Activated CD4-positive, alpha-beta T cell treated with anti-CD3 and anti-CD28 coated beads, Interleukin-2, Interleukin-6, amounts not matched to agents 100 ng/mL and 50 ng/mL, durations not matched to agents 16 hours and 8 hours (primary cell): Measurements from ENCODE around the gene SLCO2B1.

Experiments used
- DNase-seq: peaks from one replicate; pipeline ENCODE4 v3.0.0-alpha.2; 2020

Gene SLCO2B1

DNA sequence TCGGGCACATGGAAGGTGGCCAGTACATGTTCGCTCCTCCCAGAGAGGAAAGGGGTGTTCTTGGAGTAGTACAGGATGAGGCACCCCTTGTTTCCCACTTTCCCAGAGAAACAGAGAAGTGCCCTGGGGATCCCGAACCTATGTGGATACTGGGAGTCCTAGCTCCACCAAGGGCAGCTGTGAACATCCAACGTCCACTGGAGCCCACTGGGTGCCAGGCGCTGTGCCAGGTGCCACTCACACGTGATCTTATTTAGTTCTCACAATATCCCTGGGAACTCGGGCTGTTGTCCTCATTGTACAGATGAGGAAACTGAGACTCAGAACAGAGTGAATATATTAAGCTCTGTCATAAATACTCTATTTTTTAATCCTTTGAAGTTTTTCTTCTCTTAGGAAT is 12.0 kb downstream of the SLCO2B1 start:
- DNase-seq, result no peak

DNA sequence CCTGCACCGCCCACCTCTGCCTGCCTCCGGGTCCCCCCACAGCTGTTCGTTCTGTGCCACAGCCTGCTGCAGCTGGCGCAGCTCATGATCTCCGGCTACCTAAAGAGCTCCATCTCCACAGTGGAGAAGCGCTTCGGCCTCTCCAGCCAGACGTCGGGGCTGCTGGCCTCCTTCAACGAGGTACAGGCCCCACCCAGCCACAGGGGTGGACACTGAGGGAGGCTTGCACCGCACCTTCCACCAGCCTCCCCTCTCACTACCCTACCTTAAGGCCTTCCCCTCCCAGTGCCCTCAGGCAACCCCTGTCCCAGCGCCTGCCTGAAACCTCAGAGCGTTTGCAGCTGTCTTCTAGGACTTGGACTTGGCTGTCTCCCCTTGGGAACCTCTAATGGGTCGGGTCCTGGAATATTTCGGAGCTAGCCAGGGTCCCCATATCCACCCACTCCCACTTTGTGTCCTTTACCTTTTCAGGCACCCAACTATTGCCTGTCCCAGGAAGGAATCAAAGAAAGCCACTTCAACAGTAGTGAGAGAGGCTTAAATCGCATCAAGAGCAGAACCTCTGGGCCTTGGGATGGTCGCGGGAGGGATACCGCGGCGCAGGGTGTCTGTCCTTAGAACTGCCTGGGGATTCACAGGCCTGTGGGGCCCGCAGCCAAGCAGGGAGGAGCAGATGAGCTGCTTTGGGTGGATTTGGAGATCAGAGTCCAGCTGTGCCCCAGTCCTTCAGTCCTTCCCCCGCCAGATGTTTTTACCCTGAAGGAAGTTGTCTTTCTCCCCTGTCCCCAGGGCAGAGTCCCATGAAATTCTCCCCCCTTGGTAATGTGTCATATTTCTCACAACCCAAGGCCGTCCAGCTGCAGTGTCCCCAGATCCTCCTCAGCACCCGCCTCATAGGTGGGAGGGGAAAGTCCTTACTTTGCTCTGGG is 13.3 kb downstream of the SLCO2B1 start:
- no peak for DNase-seq

DNA sequence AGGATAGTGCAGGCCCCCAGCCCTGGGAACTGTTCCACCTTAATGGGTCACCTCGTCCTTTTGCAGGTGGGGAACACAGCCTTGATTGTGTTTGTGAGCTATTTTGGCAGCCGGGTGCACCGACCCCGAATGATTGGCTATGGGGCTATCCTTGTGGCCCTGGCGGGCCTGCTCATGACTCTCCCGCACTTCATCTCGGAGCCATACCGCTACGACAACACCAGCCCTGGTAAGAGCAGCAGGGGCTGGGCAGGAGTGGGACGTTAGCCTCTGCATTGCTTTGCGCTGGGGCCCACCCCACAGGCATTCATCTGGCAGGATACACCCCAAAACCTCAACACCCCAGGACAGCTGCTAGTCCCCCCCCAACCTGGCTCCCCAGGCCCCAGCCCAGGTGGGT is 14.8 kb downstream of the SLCO2B1 start:
- DNase-seq, result no peak

DNA sequence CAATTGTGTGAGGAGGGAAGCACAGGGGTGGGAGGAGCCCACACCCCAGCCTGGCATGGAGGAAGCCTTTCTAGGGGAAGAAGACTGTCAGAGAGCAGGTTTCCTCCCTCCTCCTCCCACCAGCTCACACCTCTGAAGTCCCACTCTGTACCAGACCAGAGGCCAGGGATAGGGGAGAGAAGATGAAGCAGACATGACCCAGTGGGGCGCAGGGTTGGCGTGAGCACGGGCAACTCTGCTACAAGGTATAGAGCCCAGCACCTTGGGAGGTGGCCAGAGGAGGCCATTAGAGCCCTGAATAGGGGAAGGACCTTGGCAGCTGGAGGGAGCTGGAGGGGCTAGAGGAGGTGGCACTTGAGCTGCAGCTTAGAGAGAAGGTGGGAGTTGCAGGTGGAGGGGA is 15.9 kb downstream of the SLCO2B1 start:
- DNase-seq, result no peak

DNA sequence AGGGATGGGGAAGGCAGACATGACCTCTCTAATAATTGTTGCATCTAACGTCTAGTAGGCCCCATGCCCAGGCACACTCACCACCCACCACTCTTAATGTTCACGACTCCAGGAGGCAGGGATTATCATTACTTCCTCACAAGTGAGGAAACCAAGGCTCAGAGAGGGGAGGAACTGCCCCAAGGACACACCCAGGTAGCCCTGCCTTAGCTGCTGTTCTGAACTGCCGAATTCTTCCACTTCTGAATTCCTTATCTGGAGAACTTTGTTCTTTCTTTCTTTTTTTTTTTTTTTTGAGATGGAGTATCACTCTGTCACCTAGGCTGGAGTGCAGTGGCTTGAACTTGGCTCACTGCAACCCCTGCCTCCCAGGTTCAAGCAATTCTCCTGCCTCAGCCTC is 16.7 kb downstream of the SLCO2B1 start:
- DNase-seq, result no peak

DNA sequence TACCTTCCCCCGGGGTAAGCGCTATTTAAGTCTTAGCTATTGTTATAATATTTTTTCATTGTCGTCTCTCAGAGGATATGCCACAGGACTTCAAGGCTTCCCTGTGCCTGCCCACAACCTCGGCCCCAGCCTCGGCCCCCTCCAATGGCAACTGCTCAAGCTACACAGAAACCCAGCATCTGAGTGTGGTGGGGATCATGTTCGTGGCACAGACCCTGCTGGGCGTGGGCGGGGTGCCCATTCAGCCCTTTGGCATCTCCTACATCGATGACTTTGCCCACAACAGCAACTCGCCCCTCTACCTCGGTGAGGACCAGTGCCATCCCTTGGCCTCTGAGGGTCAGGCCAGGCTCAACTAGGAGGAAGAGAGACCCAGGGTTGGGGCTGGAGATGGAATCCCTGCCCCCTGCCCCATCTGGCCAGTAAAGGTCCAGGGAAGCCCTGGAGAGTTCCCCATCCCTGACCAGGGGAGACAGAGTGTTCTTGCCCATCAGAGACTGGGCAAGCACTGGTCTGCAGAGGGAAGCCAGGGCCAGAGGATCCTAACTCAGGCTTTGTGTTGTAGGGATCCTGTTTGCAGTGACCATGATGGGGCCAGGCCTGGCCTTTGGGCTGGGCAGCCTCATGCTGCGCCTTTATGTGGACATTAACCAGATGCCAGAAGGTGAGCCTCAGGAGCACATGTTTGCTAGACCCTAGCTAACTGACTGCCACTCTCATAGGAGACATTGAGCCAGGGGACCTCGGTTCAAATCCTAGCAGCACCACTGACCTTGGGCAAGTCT is 18.4 kb downstream of the SLCO2B1 start:
- no peak for DNase-seq

DNA sequence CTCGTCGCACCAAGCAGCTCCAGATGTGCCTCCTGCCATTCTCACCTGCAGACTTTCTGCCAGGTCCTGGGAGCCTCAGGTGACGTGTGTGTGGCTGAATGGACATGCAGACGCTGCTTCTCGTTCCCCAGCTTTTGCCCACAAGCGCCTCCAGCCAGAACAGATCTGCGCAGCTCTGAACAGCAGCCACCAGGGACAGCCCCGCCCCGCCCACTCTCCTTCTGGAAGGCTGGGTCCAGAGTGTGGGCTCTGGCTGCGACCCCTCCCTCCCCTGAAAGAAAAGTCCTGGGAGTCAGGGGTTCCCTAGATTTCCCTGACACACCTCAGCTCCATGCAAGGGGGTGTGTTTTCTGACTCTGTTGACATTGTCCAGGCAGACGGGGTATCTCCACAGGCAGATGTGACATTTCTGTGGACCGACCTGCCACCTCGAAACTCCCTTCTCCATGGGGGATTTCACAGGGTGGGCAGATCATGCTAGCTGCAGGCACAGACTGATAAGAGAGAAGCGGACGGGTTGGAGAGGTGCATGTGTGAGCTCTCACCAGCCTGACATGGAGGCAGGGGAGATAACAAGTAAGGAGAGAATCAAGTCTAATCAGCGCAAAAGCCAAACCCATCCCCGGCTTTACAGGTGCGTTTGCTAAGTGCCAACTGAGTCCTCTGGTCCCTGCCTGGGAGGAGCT is 19.8 kb downstream of the SLCO2B1 start:
- DNase-seq, result no peak

DNA sequence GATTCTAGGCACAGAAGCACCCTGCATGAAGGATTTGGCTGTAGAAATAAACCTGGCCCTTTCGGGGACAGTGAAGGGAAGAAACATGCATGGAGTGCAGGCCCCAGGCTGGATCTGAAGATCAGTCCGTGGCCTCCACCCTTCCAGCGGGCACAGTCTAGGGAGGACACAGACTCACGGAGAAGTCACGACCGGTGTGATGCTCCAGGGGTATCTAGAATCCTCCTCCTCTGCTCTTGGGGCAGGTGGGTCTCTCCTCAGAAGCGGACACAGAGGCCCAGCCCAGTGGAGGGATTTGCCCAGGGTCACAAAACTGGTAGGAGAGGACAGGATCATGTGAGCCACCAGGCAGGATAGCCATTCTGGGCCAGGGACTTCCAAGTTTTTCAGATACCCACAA is 22.4 kb downstream of the SLCO2B1 start:
- no peak for DNase-seq

DNA sequence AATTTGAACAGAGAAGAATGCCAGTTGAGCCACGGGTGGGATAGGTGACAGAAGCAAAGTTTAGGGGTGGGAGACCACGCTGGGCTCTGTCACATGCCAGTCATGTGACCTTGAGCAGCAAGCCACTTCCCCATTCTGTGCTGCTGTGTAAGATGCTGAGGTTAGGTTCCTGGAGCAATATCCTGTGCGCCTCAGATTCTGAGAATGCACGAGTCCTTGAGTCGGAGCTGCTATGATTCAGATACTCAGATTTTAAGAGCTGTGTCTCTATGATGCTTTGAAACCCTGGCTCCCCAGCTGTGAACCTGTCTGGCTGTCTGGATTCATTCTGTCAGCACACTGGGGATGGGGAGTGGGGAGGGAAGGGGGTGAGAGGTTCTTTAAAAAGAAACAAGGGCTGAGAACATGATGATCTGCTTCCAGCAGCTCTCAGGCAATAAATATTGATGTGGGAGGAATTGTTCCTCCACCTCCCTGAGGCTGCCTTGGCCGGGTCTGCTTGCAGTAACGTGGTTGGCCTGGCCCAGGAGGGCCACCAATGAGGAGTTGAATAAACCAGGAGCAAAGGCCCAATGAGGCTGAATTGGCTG is 24.0 kb downstream of the SLCO2B1 start:
- DNase-seq, result peak; percentile 67

DNA sequence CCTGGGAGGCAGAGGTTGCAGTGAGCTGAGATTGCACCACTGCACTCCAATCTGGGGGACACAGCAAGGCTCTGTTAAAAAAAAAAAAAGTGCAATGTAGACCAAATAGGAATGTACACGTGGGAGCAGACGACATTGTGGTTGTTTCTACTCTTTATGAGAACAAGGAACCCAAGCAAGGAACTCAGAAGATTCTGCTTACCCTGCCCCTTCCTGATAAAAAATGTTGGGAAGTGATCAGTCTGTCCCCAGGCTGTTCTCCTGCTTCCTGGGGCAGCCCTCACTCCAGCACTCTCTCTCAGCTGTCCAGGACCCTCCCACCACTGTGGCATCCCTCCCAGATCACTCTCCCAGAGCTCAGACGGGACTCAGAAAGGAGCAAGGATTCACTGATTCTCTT is 31.8 kb downstream of the SLCO2B1 start:
- no peak for DNase-seq

DNA sequence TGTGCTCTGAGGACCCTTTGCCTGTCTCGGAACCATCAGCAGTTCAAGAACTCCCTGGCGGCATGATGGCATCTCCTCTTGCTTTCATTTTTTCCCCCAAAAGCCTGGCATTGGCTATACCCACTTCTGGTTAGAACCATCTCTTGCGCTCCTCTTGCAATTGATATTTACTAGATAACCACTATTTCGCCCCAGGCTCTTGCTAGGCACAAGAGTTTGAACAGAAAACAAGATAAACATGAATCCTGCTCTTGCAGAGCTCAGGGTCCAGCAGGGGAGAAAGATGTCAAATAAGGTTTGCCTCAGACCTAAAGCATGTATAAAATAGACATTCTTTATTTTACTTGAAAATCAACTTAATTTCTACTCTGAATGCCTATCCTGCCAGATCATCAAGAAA is 33.1 kb downstream of the SLCO2B1 start:
- DNase-seq, result no peak

DNA sequence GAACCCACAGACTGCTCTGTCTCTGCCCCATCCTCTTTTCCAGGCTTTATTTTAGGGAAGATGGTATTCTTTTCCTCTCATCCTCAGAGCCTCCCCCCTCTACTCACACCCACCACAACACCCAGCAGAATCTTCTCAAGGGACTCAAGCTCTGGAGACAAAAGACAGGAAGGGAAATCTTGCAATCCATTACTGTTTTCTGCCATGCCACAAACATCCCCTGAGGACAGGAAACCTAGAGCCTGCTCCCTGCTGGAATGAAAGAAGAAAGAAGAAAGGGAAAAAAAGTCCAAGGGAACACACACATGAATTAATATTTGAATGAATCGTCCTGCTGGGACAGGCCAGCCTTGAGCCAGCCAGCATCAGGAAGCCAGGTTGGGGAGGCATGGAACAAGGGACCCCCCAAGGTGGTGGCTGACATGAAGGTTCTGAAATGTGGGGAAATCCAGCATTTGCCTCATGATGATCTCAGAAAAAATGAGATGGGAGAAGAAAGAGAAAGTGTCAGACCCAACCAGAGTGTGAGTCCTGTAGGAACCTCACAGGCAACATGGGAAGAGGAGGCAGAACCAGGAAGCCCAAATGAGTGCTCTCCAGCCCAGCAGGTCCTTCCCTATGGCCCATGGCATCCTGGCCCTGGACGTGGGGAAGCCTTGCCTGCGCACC is 34.0 kb downstream of the SLCO2B1 start:
- DNase-seq, result no peak

DNA sequence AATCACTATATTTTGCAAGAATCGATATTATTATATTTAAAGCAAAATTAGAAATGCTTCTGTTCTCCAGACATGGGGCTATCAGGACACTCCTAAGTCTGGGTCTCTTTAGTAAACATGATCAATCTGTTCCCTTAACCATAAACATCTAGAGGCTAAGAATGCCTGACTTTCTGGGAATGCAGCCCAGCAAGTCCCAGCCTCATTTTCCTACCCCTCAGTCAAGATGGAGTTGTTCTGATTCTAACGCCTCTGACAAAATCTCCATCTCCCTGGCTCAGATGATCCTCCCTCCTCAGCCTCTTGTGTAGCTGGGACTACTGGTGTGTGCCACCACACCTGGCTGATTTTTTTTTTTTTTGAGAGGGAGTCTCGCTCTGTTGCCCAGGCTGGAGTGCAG is 35.0 kb downstream of the SLCO2B1 start:
- no peak for DNase-seq

DNA sequence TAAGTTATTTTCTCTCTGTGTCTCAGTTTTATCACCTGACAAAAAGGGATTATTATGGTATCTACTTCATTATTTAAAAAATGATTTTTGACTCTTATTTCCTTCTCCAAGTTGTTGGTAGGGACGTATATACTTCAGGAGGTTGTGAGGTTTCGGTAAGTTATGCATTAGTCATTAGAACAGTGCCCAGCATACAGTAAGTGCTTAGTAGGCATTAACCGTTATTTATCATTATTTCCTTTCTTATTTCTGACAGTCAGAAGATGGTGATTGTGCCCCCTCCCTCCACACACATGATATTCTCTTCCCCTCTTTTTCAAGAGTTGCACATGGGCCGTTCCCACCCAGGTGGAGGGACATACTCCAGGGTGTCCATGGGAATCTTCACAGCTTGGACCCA is 36.1 kb downstream of the SLCO2B1 start:
- DNase-seq, result no peak

DNA sequence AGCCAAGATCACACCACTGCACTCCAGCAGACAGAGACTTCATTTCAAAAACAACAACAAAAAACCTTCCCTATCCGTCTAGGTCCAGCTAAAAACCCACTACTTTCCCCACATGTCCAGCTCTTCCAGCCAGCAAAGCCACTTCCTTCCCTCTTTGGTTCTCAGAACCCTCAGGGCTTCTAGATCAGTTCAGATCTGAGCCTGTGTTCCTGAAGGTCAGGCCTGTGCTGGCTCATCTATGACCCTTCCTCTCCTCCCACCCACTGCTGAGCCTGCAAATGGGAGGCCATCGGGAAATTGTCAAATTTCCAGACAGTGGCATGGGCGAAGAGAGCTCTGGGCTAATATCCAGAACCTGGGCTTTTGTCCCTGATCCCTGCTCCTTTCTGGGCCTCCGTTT is 37.8 kb downstream of the SLCO2B1 start:
- no peak for DNase-seq

DNA sequence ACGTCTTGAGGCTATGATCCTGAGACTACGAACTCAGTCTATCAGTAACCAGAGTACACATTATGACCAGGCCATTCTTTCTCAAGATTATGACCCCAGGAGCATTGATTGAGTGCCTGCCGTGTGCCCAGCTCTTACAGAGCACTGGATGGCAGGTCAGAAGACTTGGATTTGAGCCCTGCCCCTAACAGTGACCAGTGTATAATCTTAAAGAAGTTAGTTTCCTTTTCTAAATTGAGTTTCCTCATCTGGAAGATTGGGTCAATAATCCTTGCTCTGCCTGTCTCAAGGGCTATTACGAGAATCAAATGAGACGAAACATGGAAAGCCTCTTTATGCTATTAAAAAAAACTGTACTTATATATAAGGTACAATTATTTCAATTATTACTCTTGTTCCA is 38.2 kb downstream of the SLCO2B1 start:
- no peak for DNase-seq

DNA sequence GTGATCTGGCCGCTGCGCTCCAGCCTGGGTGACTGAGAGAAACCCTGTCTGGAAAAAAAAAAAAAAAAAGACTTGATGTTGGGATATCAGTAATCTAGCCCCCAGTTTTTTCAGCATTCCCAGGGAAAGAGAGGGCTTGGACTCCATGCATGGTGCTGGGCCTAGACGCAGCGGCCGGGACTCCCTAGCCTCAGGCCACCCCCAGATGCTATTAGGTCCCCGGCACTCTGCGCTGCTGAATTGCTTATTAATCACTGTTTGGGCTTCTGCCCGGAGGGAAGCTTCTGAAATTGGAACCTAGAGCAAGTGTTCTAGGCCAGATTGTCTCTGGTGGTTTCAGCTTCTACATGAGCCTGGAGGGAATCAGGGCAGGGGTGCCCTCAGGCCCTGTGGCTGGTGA is 39.0 kb downstream of the SLCO2B1 start:
- DNase-seq, result no peak

DNA sequence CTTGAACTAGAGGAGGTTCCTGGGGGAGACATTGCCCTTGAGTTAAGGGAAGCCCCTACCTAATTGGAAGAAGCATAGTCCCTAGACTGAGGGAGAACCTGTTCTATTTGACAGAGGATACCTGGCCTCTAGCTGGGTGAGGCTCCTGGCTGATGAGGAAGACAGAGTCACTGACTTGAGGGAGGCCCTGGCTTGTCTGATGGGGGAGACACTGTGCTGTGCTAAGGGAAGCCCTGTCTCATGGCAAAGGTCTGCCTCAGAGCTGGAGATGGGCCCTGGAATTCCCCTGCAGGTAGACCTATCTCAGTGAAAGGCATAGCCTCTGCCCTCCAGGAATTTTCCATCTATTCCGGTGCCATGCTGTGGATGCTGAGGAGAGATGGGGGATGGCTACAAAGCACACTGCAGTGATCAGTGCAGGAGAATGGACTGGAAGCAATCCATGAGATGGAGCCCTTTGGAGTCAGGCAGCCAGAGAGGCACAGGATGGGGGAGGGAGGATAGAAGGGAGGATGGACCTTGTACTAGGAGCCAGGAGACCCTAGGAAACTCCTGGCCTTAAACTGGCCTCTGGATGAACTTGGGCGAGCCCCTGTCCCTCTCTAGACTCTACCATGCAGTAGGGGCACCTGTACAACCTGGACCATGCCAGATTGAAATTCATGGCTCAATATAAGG is 39.9 kb downstream of the SLCO2B1 start:
- DNase-seq, result no peak

DNA sequence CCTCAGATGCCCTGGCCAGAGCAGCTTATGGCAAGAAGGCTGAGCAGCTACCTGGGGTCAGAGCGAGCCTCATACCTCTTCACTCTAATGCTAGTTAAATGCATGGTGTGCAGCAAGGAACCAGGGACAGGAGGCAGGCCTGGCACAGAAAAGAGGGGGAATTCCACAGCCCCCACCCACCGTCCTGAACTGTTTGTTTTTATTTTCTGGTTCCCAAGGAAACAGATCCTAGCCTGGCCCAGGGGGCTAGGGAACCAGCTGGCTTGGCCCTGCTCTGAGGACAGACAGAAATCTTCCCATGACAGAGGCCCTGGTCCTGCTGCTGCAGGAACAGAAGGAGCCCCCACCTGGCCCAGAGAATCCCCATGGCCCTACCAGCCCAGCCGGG is 40.4 kb downstream of the SLCO2B1 start:
- no peak for DNase-seq

DNA sequence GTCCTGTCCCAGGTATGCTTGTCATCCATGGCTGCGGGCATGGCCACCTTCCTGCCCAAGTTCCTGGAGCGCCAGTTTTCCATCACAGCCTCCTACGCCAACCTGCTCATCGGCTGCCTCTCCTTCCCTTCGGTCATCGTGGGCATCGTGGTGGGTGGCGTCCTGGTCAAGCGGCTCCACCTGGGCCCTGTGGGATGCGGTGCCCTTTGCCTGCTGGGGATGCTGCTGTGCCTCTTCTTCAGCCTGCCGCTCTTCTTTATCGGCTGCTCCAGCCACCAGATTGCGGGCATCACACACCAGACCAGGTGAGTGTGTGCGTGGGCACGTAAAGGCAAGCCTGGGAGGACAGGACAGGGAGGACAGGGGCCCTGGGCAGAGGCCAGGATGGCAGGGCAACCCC is 42.4 kb downstream of the SLCO2B1 start:
- no peak for DNase-seq

DNA sequence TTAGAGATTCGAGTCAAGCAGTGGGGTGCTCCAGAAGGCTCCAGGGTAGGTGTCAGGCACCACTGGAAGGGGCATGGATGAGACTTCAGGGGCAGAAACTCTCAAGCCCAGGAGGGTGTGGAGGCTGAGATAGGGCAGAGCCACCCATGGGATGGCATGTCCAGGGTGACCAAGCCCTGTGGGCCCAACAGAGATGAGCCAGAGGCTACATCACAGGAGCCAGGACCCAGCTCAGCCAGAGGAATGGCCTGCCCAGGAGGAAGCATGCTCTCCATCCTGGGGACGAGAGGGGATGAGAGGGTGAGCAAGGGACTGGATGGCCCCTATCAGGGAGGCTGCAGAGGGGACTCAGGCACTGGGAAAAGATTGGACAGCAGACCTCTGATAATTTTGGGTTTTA is 42.8 kb downstream of the SLCO2B1 start:
- DNase-seq, result no peak

DNA sequence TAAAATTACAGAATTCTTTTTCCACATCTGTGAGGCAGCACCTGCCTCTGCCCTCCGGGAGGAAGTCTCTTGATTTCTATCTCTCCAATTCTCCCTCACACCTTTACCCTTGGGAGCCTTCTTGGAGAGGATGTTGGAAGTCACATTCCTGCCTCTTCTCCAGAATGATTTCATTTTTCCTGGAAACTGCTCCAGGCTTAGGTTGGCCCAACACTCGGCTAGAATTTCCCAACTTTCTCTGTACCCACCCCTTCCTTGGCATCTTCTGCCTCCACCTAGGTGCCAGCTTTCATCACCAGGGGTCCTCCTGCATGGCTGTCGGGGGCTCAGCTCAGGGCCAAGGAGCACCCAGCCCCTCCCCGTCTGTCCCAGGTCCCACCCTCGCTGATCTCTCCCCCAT is 43.2 kb downstream of the SLCO2B1 start:
- DNase-seq, result no peak
